ENCODE results near the gene C11orf86.

DNA sequence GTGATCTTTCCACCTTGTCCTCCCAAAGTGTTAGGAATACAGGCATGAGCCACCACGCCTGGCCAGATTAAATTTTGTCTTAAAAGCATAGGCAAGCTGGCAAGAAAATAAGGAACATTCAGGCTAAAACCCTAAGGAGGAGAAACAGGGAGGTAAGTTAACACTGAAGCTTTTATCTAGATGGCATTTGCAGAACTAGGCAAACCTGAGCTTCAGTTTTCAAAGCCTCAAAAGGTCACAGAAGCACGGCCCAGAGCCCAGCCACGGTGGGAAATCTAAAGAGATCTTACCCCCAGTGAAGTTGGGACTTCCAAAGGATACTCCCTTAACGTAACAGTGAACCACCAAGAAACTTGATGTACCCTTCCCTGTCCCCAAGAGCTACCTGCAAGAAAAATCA is 45.4 kb upstream of the C11orf86 start:
- TF ChIP-seq EZH2 (IDR thresholded peaks at IDR 0.05; ENCODE audit: borderline replicate concordance, low read depth, low read length, severe bottlenecking): no peak
- no peak for TF ChIP-seq CTCF (IDR thresholded peaks at IDR 0.05; ENCODE audit: borderline replicate concordance, extremely low read depth, low read length, poor library complexity, severe bottlenecking)
